DOHH2 (cell line): ENCODE data around the gene MYPN.

Experiments
- H3F3A ChIP-seq: fragments of 200-600 bp; sonication (generic), shearing (Covaris generic); 2 replicates; pipeline ENCODE4 v1.6.0; 2016; ENCODE audit warnings: antibody characterized with exemption, mild to moderate bottlenecking; ENCODE audit not compliant: control insufficient read depth, insufficient read depth
- H3K27ac ChIP-seq: fragments of 200-600 bp; sonication (generic); 2 replicates; pipeline ENCODE4 v1.5.1; 2014; ENCODE audit warnings: low read depth, mild to moderate bottlenecking, low read length, moderate library complexity
- H3K27me3 ChIP-seq: fragments of 200-600 bp; sonication (generic); 2 replicates; pipeline ENCODE4 v1.6.1; 2014; ENCODE audit warnings: mild to moderate bottlenecking, low read length, mixed read lengths; ENCODE audit not compliant: control insufficient read depth
- H3K36me3 ChIP-seq: fragments of 200-600 bp; sonication (generic); 2 replicates; pipeline ENCODE4 v1.6.1; 2014; ENCODE audit warnings: mild to moderate bottlenecking, low read length, moderate library complexity, mixed read lengths; ENCODE audit not compliant: control insufficient read depth
- H3K4me1 ChIP-seq: fragments of 200-600 bp; sonication (generic); 2 replicates; pipeline ENCODE4 v1.6.1; 2014; ENCODE audit warnings: mild to moderate bottlenecking, low read length, mixed read lengths; ENCODE audit not compliant: control insufficient read depth
- H3K4me2 ChIP-seq: fragments of 200-600 bp; sonication (generic); 2 replicates; pipeline ENCODE4 v1.6.0; 2014; ENCODE audit warnings: mild to moderate bottlenecking, low read length, moderate library complexity
- H3K4me3 ChIP-seq: fragments of 200-600 bp; sonication (generic); 2 replicates; pipeline ENCODE4 v1.5.1; 2014; ENCODE audit warnings: mild to moderate bottlenecking, low read length, mixed read lengths
- H3K79me2 ChIP-seq: fragments of 200-600 bp; sonication (generic); 2 replicates; pipeline ENCODE4 v1.6.1; 2014; ENCODE audit warnings: mild to moderate bottlenecking, low read length, mixed read lengths; ENCODE audit not compliant: control insufficient read depth
- H3K9me2 ChIP-seq: fragments of 200-600 bp; sonication (generic); replicated peaks from 2 replicates; pipeline ENCODE4 v1.6.1; 2014; ENCODE audit warnings: mild to moderate bottlenecking, low read length, mixed read lengths; ENCODE audit not compliant: control insufficient read depth
- H3K9me3 ChIP-seq: fragments of 200-600 bp; sonication (generic); 2 replicates; pipeline ENCODE4 v1.6.1; 2014; ENCODE audit warnings: antibody characterized with exemption, low read length, mixed read lengths; ENCODE audit not compliant: control insufficient read depth, insufficient read depth
- H4K20me1 ChIP-seq: fragments of 200-600 bp; sonication (generic); 2 replicates; pipeline ENCODE4 v1.6.0; 2014; ENCODE audit warnings: low read depth, mild to moderate bottlenecking, antibody characterized with exemption, low read length, moderate library complexity; ENCODE audit not compliant: control insufficient read depth, insufficient read depth
- CTCF ChIP-seq: fragments of 200-600 bp; sonication (generic); IDR thresholded peaks from one replicate; pipeline ENCODE4 v1.5.1; 2014; ENCODE audit warnings: antibody characterized with exemption, mild to moderate bottlenecking, low read depth, low read length; ENCODE audit not compliant: poor library complexity, severe bottlenecking
- EZH2phosphoT487 ChIP-seq: fragments of 200-600 bp; sonication (generic); IDR thresholded peaks from 2 replicates; pipeline ENCODE4 v1.6.1; 2017; ENCODE audit warnings: borderline replicate concordance, mild to moderate bottlenecking, antibody characterized with exemption, low read length, moderate library complexity, mixed read lengths

Gene MYPN

GRCh38 chr10:68090586-68090985 is 18.7 kb upstream of the MYPN start:
- H3F3A ChIP-seq, result no peaks in the 10 kb centered on the region
- H3K36me3 ChIP-seq, result no peaks in the 10 kb centered on the region
- no peaks in the 10 kb centered on the region for H3K79me2 ChIP-seq
- no peaks in the 10 kb centered on the region for H3K9me2 ChIP-seq
- no peaks in the 10 kb centered on the region for H3K27me3 ChIP-seq
- H3K9me3 ChIP-seq, result peaks cover 4% of the 10 kb centered on the region; the same call in 1 of the 2 replicates
- no peaks in the 10 kb centered on the region for H4K20me1 ChIP-seq
- H3K4me2 ChIP-seq, result no peak overlapping the region
- no peak overlapping the region for H3K27ac ChIP-seq
- H3K4me3 ChIP-seq, result no peak overlapping the region
- H3K4me1 ChIP-seq, result peaks cover 6% of the 10 kb centered on the region
- TF ChIP-seq EZH2phosphoT487 (no peak), CTCF (no peak)

- Histone ChIP-seq H3K79me2 (no peaks in the 10 kb centered on the region), H4K20me1 (no peaks in the 10 kb centered on the region), H3K4me3 (no peak overlapping the region), H3K27ac (no peak overlapping the region), H3F3A (no peaks in the 10 kb centered on the region), H3K4me2 (no peak overlapping the region), H3K36me3 (no peaks in the 10 kb centered on the region), H3K9me2 (no peaks in the 10 kb centered on the region), H3K9me3 (peaks cover 4% of the 10 kb centered on the region; the same call in 1 of the 2 replicates), H3K4me1 (peaks cover 6% of the 10 kb centered on the region), H3K27me3 (no peaks in the 10 kb centered on the region)
- TF ChIP-seq CTCF (no peak), EZH2phosphoT487 (no peak)
Observed at GRCh38 chr10:68092512-68092911, 16.8 kb upstream of the MYPN start.

DNA sequence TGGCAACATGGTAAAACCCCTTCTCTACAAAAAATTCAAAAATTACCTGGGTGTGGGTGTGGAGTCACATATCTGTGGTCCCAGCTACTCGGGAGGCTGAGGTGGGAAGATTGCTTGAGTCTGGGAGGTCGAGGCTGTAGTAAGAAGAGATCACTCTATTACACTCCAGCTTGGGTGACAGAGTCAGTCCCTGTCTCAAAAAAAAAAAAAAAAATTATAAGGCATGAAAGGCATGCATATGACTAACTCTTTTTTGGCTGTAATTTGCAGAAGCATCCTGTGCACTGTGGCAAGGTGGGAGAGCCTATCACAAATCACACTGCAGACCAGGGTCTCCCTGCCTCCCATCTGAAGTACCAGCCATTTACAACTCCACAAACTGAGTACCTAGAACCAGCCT is 14.1 kb upstream of the MYPN start:
- no peaks in the 10 kb centered on the region for H3K79me2 ChIP-seq
- no peaks in the 10 kb centered on the region for H3K36me3 ChIP-seq
- TF ChIP-seq EZH2phosphoT487 (no peak), CTCF (no peak)
- H3K9me2 ChIP-seq, result no peaks in the 10 kb centered on the region
- peaks cover 6% of the 10 kb centered on the region for H3K4me1 ChIP-seq
- H4K20me1 ChIP-seq, result no peaks in the 10 kb centered on the region
- peaks cover 4% of the 10 kb centered on the region; the same call in 1 of the 2 replicates for H3K9me3 ChIP-seq
- H3K4me3 ChIP-seq, result no peak overlapping the region
- no peak overlapping the region for H3K27ac ChIP-seq
- no peak overlapping the region for H3K4me2 ChIP-seq
- no peaks in the 10 kb centered on the region for H3K27me3 ChIP-seq
- no peaks in the 10 kb centered on the region for H3F3A ChIP-seq
